HL-60 (cell line): ENCODE results near the gene ARFIP2.

Source experiments
- DNase-seq, 2 experiments: peaks; one replicate each; pipeline ENCODE4 v3.0.0-alpha.2; 2010 to 2020; ENCODE audit warnings: low read depth in 1 of 2, low spot score in 1 of 2
- H3K27ac ChIP-seq: fragments of 250-450 bp; sonication (Bioruptor Pico); replicated peaks from 2 replicates; pipeline ENCODE4 v1.5.1; 2020; ENCODE audit warnings: mild to moderate bottlenecking, moderate library complexity
- H3K27me3 ChIP-seq: fragments of 250-450 bp; sonication (Bioruptor Pico); 2 replicates; pipeline ENCODE4 v1.5.1; 2021; ENCODE audit warnings: mild to moderate bottlenecking, moderate library complexity; ENCODE audit not compliant: insufficient read depth, poor library complexity, severe bottlenecking
- H3K4me3 ChIP-seq: replicated peaks from 2 replicates; pipeline ENCODE4 v1.5.1; 2011; ENCODE audit warnings: mild to moderate bottlenecking, control low read depth, low read length; ENCODE audit not compliant: insufficient read depth
- GABPA ChIP-seq: IDR thresholded peaks from 2 replicates; pipeline ENCODE4 v1.6.1; 2012; ENCODE audit warnings: low read depth
- POLR2AphosphoS5 ChIP-seq: IDR thresholded peaks from 2 replicates; pipeline ENCODE4 v1.6.1; 2012; ENCODE audit warnings: low read depth
- SPI1 ChIP-seq: IDR thresholded peaks from 2 replicates; pipeline ENCODE4 v1.6.1; 2012; ENCODE audit warnings: low read depth, mild to moderate bottlenecking, borderline replicate concordance
- TF ChIP-seq, protein P1 (sequence below): IDR thresholded peaks from one replicate; pipeline ENCODE4 v1.5.1; 2011; ENCODE audit warnings: low read length, control low read depth, inconsistent platforms; ENCODE audit not compliant: insufficient read depth
- TF ChIP-seq, protein P2 (sequence below): IDR thresholded peaks from 2 replicates; pipeline ENCODE4 v1.6.1; 2012; ENCODE audit warnings: low read depth; ENCODE audit not compliant: insufficient replicate concordance

The ARFIP2 gene

DNA sequence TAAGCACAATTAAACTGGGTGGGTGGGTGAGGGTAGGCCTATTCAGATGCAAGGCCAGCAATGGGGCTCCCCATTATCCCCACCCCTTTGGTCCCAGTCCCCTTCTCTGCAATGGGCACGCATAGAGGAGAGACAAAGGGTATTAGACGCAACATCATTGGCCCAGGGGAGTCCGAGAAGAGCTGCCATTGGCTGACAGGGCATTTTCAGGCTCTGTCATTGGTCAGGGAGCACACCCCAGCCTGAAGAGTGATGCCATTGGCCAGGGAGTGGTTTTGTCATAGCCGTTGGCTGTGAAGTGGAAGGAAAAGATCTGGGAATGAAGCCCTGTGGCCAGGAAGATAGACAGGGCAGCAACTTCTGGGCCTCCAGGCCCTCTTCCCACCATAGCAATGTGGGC, 4.6 kb downstream of the ARFIP2 start:
- H3K27ac ChIP-seq: no peak overlapping the region
- TF ChIP-seq, protein P1, sequence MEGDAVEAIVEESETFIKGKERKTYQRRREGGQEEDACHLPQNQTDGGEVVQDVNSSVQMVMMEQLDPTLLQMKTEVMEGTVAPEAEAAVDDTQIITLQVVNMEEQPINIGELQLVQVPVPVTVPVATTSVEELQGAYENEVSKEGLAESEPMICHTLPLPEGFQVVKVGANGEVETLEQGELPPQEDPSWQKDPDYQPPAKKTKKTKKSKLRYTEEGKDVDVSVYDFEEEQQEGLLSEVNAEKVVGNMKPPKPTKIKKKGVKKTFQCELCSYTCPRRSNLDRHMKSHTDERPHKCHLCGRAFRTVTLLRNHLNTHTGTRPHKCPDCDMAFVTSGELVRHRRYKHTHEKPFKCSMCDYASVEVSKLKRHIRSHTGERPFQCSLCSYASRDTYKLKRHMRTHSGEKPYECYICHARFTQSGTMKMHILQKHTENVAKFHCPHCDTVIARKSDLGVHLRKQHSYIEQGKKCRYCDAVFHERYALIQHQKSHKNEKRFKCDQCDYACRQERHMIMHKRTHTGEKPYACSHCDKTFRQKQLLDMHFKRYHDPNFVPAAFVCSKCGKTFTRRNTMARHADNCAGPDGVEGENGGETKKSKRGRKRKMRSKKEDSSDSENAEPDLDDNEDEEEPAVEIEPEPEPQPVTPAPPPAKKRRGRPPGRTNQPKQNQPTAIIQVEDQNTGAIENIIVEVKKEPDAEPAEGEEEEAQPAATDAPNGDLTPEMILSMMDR: no peak
- TF ChIP-seq SPI1 (no peak), GABPA (no peak), POLR2AphosphoS5 (no peak)
- TF ChIP-seq, protein P2, sequence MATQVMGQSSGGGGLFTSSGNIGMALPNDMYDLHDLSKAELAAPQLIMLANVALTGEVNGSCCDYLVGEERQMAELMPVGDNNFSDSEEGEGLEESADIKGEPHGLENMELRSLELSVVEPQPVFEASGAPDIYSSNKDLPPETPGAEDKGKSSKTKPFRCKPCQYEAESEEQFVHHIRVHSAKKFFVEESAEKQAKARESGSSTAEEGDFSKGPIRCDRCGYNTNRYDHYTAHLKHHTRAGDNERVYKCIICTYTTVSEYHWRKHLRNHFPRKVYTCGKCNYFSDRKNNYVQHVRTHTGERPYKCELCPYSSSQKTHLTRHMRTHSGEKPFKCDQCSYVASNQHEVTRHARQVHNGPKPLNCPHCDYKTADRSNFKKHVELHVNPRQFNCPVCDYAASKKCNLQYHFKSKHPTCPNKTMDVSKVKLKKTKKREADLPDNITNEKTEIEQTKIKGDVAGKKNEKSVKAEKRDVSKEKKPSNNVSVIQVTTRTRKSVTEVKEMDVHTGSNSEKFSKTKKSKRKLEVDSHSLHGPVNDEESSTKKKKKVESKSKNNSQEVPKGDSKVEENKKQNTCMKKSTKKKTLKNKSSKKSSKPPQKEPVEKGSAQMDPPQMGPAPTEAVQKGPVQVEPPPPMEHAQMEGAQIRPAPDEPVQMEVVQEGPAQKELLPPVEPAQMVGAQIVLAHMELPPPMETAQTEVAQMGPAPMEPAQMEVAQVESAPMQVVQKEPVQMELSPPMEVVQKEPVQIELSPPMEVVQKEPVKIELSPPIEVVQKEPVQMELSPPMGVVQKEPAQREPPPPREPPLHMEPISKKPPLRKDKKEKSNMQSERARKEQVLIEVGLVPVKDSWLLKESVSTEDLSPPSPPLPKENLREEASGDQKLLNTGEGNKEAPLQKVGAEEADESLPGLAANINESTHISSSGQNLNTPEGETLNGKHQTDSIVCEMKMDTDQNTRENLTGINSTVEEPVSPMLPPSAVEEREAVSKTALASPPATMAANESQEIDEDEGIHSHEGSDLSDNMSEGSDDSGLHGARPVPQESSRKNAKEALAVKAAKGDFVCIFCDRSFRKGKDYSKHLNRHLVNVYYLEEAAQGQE: no peak
- H3K27me3 ChIP-seq: no peaks in the 10 kb centered on the region
- no peak for DNase-seq
- H3K4me3 ChIP-seq: no peak overlapping the region

- Histone ChIP-seq H3K4me3 (no peak overlapping the region), H3K27me3 (no peaks in the 10 kb centered on the region), H3K27ac (no peak overlapping the region)
- no peak for DNase-seq
- TF ChIP-seq GABPA: no peak
- no peak for TF ChIP-seq POLR2AphosphoS5
Observed at GRCh38 chr11:6475936-6476335, 5.2 kb downstream of the ARFIP2 start.

DNA sequence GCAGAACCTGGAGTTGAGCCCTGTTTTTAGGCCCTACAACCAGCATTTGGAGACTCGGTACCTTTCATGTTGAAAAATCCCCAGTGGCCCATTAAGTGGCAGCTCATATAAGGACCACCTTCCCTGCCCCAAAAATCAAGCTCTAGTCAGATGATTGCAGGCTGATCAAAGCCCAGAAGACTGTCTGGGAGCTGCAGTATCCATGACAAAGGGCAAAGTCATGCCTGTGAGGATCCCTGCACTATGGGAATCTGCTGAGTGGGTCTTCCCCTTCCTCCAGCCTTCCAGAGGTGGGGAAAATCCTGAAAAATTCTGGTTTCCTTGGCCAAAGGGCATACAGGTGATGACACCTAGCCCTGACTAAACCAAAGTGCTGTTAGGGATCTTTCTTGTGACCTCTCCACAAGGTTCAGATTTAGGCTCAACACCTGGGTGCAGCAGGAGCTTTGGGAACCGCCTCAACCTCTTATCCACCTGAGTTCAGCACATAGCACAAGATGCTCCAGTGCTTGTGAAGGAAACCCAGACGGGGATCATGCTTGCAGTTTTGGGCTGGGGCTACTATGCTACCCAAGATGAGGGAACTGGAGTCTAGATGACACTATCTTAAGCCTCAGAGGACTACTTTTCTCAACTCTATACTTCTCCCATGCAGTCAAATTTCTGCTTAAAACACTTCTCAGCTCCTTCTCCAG, 6.2 kb downstream of the ARFIP2 start:
- TF ChIP-seq, protein P1: no peak
- TF ChIP-seq, protein P2: no peak
- TF ChIP-seq GABPA (no peak), SPI1 (no peak), POLR2AphosphoS5 (no peak)
- DNase-seq: no peak
- Histone ChIP-seq H3K27me3 (no peaks in the 10 kb centered on the region), H3K4me3 (no peak overlapping the region), H3K27ac (no peak overlapping the region)

- Histone ChIP-seq H3K4me3 (no peak overlapping the region), H3K27me3 (no peaks in the 10 kb centered on the region), H3K27ac (no peak overlapping the region)
- DNase-seq: no peak
- no peak for TF ChIP-seq GABPA
- TF ChIP-seq, protein P1: no peak
- TF ChIP-seq SPI1: no peak
- no peak for TF ChIP-seq POLR2AphosphoS5
- TF ChIP-seq, protein P2: no peak
Observed at GRCh38 chr11:6474413-6474792, 6.7 kb downstream of the ARFIP2 start.
